Common myeloid progenitor, CD34-positive (primary cell): ENCODE data around the gene USH2A.

Experiments
- CTCF ChIA-PET: fragments of 350-600 bp; sonication (Branson Sonifier 250); formaldehyde crosslinking; loops from one replicate; lab custom pipeline; 2021; ENCODE audit warnings: antibody characterized with exemption; lab: Charles Lee
- POLR2A ChIA-PET: fragments of 350-600 bp; sonication (Branson Sonifier 250); formaldehyde crosslinking; loops from one replicate; lab custom pipeline; 2021; ENCODE audit warnings: antibody characterized with exemption; lab: Charles Lee
- DNase-seq, 3 donors: peaks; one replicate each; pipeline versions ENCODE4 v3.0.0 to v3.0.0-alpha.2; 2013
- H3K27ac ChIP-seq, 2 experiments: 1 replicate in 1 of 2; 2 replicates in 1 of 2; pipeline ENCODE4 v1.7.0; 2013; ENCODE audit warnings: inconsistent platforms in 2 of 2, low read length in 2 of 2, mild to moderate bottlenecking in 2 of 2, low read depth in 1 of 2, moderate library complexity in 1 of 2; ENCODE audit not compliant: severe bottlenecking in 2 of 2, insufficient read depth in 1 of 2, poor library complexity in 1 of 2
- H3K27me3 ChIP-seq, 5 experiments: replicated peaks in 2 of 5; 1 replicate in 3 of 5; 2 replicates in 2 of 5; pipeline versions ENCODE4 v1.6.1 to v1.7.0; 2013; ENCODE audit warnings: low read length in 4 of 5, mild to moderate bottlenecking in 2 of 5, moderate library complexity in 2 of 5, inconsistent platforms in 1 of 5; ENCODE audit not compliant: insufficient read depth in 5 of 5, control insufficient read depth in 4 of 5
- H3K36me3 ChIP-seq, 4 experiments: 1 replicate in 2 of 4; 2 replicates in 2 of 4; pipeline versions ENCODE4 v1.6.1 to v1.7.0; 2013; ENCODE audit warnings: low read length in 3 of 4, control low read depth in 1 of 4, mild to moderate bottlenecking in 1 of 4; ENCODE audit not compliant: control insufficient read depth in 4 of 4, insufficient read depth in 4 of 4
- H3K4me1 ChIP-seq, 4 experiments: 1 replicate in 3 of 4; 2 replicates in 1 of 4; pipeline versions ENCODE4 v1.6.1 to v1.7.1; 2013; ENCODE audit warnings: low read length in 3 of 4, mild to moderate bottlenecking in 3 of 4, control low read depth in 1 of 4, inconsistent platforms in 1 of 4, moderate library complexity in 1 of 4; ENCODE audit not compliant: control insufficient read depth in 4 of 4, insufficient read depth in 4 of 4; ENCODE audit errors: control extremely low read depth in 1 of 4
- H3K4me3 ChIP-seq, 7 experiments: 1 replicate in 4 of 7; 2 replicates in 3 of 7; pipeline versions ENCODE4 v1.5.1 to v1.7.0; 2013; ENCODE audit warnings: mild to moderate bottlenecking in 7 of 7, low read length in 6 of 7, moderate library complexity in 6 of 7, inconsistent platforms in 2 of 7, low read depth in 2 of 7, control low read depth in 1 of 7; ENCODE audit not compliant: insufficient read depth in 4 of 7, control insufficient read depth in 1 of 7; ENCODE audit errors: extremely low read depth in 1 of 7
- H3K9me3 ChIP-seq, 5 experiments: 1 replicate in 4 of 5; 2 replicates in 1 of 5; pipeline versions ENCODE4 v1.6.1 to v1.7.1; 2013; ENCODE audit warnings: low read length in 4 of 5, mild to moderate bottlenecking in 2 of 5, inconsistent platforms in 1 of 5, low read depth in 1 of 5, moderate library complexity in 1 of 5; ENCODE audit not compliant: control insufficient read depth in 4 of 5, insufficient read depth in 2 of 5; ENCODE audit errors: control extremely low read depth in 1 of 5
- WGBS: methylation state at CpG from one replicate; pipeline ENCODE4 v1.1.5; 2013; ENCODE audit not compliant: insufficient coverage; 5-methylcytosine and 5-hydroxymethylcytosine counted together

The USH2A gene

DNA sequence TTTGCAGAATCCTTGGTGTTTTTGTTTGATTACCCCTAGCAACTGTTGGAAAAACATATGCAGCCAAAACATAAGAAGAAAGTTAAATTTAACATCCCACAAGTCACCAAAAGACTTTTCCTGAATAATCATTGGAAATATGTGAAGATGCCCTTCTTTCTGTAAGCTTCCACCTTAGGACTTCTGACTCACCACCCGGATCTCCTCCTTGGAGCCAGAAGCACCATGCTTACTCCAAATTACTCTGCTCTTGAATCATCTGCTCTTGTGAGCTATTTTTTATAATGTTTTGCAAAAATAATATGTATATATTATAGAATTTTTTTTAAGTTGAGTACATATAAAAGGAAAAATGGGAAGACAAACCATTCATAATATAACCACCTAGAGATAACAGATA is 464.4 kb downstream of the USH2A start:
- POLR2A ChIA-PET = no interaction called here
- CTCF ChIA-PET = no interaction called here
- H3K4me3 ChIP-seq = no peak overlapping the region
- H3K4me1 ChIP-seq = no peaks in the 10 kb centered on the region
- WGBS = no CpG with 5 or more reads among the region's 1 CpG
- peaks cover 0 to 4% (median 0%) of the 10 kb centered on the region in 5 experiments for H3K27me3 ChIP-seq
- H3K27ac ChIP-seq = no peak overlapping the region
- DNase-seq = no peak
- H3K36me3 ChIP-seq = no peaks in the 10 kb centered on the region
- H3K9me3 ChIP-seq = no peaks in the 10 kb centered on the region

DNA sequence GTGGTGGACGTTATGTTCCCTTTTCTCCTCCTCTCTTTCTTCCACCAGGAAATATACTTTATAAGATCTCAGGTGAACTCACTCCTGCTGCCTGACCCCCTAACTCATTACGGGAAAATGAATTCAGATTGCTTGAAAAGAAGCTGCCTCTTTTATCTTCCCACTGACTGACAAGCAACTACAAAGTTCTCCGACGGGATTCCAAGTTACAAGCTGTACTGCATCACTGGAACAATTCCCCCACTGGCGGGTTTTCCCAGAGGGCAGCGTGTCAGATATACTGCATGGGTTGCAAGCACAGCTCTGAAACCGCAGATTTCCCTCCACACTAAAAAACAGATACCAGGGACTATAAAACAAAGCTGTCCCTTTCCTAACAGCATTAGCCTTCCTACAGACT is 465.6 kb downstream of the USH2A start:
- CTCF ChIA-PET = no interaction called here
- Histone ChIP-seq H3K4me1 (no peaks in the 10 kb centered on the region), H3K4me3 (no peak overlapping the region), H3K9me3 (no peaks in the 10 kb centered on the region), H3K27me3 (peaks cover 0 to 4% (median 0%) of the 10 kb centered on the region in 5 experiments), H3K27ac (no peak overlapping the region), H3K36me3 (no peaks in the 10 kb centered on the region)
- POLR2A ChIA-PET = no interaction called here
- 64% methylated on average over 6 of the region's 7 CpGs for WGBS
- DNase-seq = no peak

DNA sequence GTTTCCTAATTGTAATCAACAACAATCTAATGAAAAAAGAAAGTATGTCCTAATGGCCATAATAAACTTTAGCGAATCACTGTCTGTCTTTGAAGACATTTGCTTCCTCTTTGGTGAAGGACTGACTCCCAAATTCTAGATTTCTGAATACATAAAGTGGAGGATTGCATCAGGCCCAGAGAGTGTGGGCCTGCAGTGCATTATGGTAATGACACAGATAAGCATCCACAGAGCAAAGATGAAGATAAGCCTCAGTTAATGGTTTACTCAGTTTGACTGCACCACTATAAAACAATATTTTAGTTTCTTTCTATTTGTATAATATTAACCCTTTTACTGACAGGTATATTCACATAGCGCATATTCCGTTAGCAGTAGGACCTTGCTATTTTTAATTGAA is 490.7 kb downstream of the USH2A start:
- POLR2A ChIA-PET = no interaction called here
- no peak overlapping the region for H3K4me3 ChIP-seq
- no peak for DNase-seq
- CTCF ChIA-PET = no interaction called here
- peaks cover 0 to 2% (median 0%) of the 10 kb centered on the region in 5 experiments for H3K27me3 ChIP-seq
- no peaks in the 10 kb centered on the region for H3K9me3 ChIP-seq
- H3K36me3 ChIP-seq = no peaks in the 10 kb centered on the region
- H3K4me1 ChIP-seq = no peaks in the 10 kb centered on the region
- 100% methylated on average over 1 of the region's 3 CpGs for WGBS
- H3K27ac ChIP-seq = no peak overlapping the region

DNA sequence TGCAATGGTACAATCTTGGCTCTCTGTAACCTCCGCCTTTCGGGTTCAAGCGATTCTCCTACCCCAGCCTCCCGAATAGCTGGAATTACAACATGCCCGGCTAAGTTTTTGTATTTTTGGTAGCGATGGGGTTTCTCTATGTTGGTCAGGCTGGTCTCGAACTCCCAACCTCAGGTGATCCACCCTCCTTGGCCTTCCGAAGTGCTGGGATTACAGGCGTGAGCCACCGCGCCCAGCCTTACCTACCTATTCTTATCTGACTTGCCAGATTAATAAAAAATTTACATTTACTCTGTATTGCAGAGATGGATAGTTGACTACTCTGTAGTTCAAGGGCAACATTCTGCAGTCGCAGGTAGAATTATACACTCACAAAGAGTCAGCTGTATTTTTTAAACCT is 496.6 kb downstream of the USH2A start:
- H3K27me3 ChIP-seq = peaks cover 0 to 2% (median 0%) of the 10 kb centered on the region in 5 experiments
- no peaks in the 10 kb centered on the region for H3K9me3 ChIP-seq
- no peak overlapping the region for H3K4me3 ChIP-seq
- POLR2A ChIA-PET = no interaction called here
- CTCF ChIA-PET = no interaction called here
- H3K27ac ChIP-seq = no peak overlapping the region
- 97% methylated on average over 7 of the region's 12 CpGs for WGBS
- DNase-seq = no peak
- no peaks in the 10 kb centered on the region for H3K36me3 ChIP-seq
- no peaks in the 10 kb centered on the region for H3K4me1 ChIP-seq

DNA sequence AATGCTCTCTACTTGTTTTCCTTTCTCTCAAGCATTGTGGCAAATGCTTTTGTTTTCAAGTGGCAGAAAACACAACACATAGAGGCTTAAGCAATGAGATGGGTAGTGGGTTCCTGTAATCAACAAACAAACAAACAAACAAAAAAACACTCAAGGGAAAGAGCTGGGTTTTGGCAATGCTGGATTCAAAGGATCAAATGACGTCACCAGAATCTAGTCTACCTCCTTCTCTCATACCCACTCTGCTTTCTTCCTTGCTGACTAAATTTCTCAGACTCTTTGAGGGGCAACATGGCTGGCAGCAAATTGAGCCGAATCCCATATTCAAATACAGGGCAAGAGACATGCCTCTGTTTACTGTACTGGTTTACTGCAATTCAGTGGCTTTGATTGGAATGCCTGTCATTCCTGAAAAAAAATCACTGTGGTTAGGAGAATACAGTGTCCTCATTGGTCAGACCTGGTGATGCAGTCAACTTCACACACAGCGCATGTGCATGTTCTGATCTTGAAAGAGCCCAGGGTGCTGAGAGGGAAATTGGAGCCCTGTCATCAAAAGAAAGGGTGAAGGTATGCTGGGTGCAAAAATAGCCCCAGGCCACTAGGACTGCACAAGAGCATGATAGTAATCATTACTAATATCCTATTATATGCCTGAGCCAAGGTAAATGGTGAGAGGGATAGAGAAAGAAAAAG is 500.0 kb downstream of the USH2A start:
- ChIA-PET CTCF (no interaction called here), POLR2A (no interaction called here)
- Histone ChIP-seq H3K4me1 (no peaks in the 10 kb centered on the region), H3K36me3 (no peaks in the 10 kb centered on the region), H3K27ac (no peak overlapping the region), H3K27me3 (no peaks in the 10 kb centered on the region), H3K9me3 (no peaks in the 10 kb centered on the region), H3K4me3 (no peak overlapping the region)
- DNase-seq = no peak
- WGBS = 98% methylated on average over 3 of the region's 3 CpGs

DNA sequence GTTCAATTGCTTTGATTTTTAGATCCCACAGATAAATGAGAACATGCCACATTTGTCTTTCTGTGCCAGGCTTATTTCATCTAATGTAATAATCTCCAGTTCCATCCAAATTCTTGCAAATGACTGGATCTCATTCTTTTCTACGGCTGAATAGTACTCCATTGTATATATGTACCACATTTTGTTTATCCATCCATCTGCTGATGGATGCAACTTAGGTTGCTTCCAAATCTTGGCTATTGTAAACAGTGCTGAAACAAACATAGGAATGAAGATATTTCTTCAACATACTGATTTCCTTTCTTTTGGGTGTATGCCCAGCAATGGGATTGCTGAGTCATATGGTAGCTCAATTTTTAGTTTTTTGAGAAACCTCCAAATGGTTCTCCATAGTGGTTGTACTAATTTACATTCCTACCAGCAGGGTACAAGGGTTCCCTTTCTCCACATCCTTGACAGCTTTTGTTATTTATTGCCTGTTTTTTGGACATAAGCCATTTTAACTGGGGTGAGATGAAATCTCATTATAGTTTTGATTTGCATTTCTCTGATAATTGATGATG is 511.8 kb downstream of the USH2A start:
- CTCF ChIA-PET = no interaction called here
- Histone ChIP-seq H3K4me1 (no peaks in the 10 kb centered on the region), H3K27me3 (no peaks in the 10 kb centered on the region), H3K4me3 (no peak overlapping the region), H3K9me3 (no peaks in the 10 kb centered on the region), H3K27ac (no peak overlapping the region), H3K36me3 (no peaks in the 10 kb centered on the region)
- WGBS = no CpG with 5 or more reads among the region's 1 CpG
- POLR2A ChIA-PET = no interaction called here
- DNase-seq = no peak

DNA sequence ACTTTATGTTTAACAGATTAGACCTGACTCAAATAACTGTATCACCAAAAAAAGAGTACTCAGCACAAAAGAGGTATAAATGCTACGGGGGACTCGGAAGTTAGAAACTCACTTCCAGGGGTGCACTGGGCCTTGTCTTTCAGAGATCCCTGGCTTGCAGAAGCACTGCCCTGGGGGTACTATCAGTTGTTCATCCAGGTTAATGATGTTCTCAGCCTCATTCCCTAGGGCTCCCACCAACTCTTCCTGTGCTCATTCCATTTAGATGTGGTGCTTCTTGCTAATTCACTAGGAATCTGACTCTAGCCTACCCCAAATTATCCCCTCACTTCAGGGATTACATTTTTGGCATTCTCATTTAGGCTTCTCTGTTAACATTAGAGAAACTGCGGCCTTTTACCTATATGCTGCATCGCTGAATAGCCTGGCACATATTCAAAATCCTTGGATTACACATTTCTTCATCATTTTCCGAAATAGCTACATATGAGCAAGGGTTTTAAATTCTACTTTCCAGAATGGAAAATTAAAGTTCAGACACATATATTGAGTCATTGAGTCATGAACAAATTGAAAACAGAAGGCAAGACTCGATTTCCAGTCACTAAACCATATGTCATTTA is 517.6 kb downstream of the USH2A start:
- Histone ChIP-seq H3K27ac (no peak overlapping the region), H3K9me3 (no peaks in the 10 kb centered on the region), H3K27me3 (no peaks in the 10 kb centered on the region), H3K36me3 (no peaks in the 10 kb centered on the region), H3K4me3 (no peak overlapping the region), H3K4me1 (no peaks in the 10 kb centered on the region)
- CTCF ChIA-PET = no interaction called here
- POLR2A ChIA-PET = no interaction called here
- DNase-seq = no peak
- 100% methylated on average over 4 of the region's 6 CpGs for WGBS
